ENCODE results near the gene MRPS23. TPM values are rescaled to one million over a fixed set of nuclear protein-coding genes. Genes with fewer than 3 reads are reported as not detected.
A peak's percentile ranks its signal among the peaks of the same experiment; 100 is the strongest.

The MRPS23 gene
- total RNA-seq, 4 donors from 2014 or later = 24.3 to 47.2 (median 35.5) TPM

- H3K4me1 ChIP-seq = peaks cover 89 to 90% of the 10 kb centered on the region in 2 donors
- no peaks in the 10 kb centered on the region for H3K9me3 ChIP-seq
- peak overlapping the region; percentile 94 to 100 (median 98) for H3K27ac ChIP-seq
- intact Hi-C loops (cut with DNase I; ENCODE audit: low total_unique reads) (loop anchor here (5.0 kb wide), 1 partner anchor 798 kb away; no protein-coding TSS in a partner anchor), in situ Hi-C loops (cut with MboI; ENCODE audit: low sequenced_read_pairs in 4 of 4) (no loop called here)
- ATAC-seq (no peak), DNase-seq (no peak)
- no peak for TF ChIP-seq POLR2A (IDR thresholded peaks at IDR 0.05)
- no peak for TF ChIP-seq CTCF (IDR thresholded peaks at IDR 0.05 in 4 of 5, conservative IDR thresholded peaks at IDR 0.05 in 1 of 5)
- no peaks in the 10 kb centered on the region for H3K36me3 ChIP-seq
- H3K27me3 ChIP-seq = no peaks in the 10 kb centered on the region
- H3K4me3 ChIP-seq = no peak overlapping the region
Measured at GRCh38 chr17:57894848-57895247, 45.0 kb upstream of the MRPS23 start.

- Histone ChIP-seq H3K36me3 (no peaks in the 10 kb centered on the region), H3K4me1 (peaks cover 88 to 89% of the 10 kb centered on the region in 2 donors)
- in situ Hi-C loops (cut with MboI; ENCODE audit: low sequenced_read_pairs in 4 of 4) = no loop called here
Measured at GRCh38 chr17:57892820-57893595, 43.2 kb upstream of the MRPS23 start.

GRCh38 chr17:57892146-57892819, 42.4 kb upstream of the MRPS23 start:
- intact Hi-C loops (cut with DNase I; ENCODE audit: low total_unique reads) = loop anchor here (2.0 to 5.0 kb wide), 2 partner anchors 97 to 795 kb away; partner anchors contain the start of gene VEZF1
- Histone ChIP-seq H3K4me1 (peaks cover 86 to 90% of the 10 kb centered on the region in 2 donors), H3K27ac (peak overlapping the region; percentile 94 to 100 (median 98)), H3K9me3 (no peaks in the 10 kb centered on the region), H3K36me3 (no peaks in the 10 kb centered on the region), H3K27me3 (no peaks in the 10 kb centered on the region), H3K4me3 (no peak overlapping the region)
- TF ChIP-seq CTCF (IDR thresholded peaks at IDR 0.05 in 4 of 5, conservative IDR thresholded peaks at IDR 0.05 in 1 of 5) (peak; percentile 98 to 99 (median 99)), POLR2A (IDR thresholded peaks at IDR 0.05) (no peak)
- in situ Hi-C loops (cut with MboI; ENCODE audit: low sequenced_read_pairs in 4 of 4) = no loop called here
- ATAC-seq (peak; percentile 24 to 26), DNase-seq (peak; percentile 77 to 95)

More at GRCh38 chr17:57892820-57893595, 43.2 kb upstream of the MRPS23 start:
- ATAC-seq (peak; percentile 63 to 70), DNase-seq (peak; percentile 97 to 99)
- Histone ChIP-seq H3K9me3 (no peaks in the 10 kb centered on the region), H3K27me3 (no peaks in the 10 kb centered on the region), H3K4me3 (peak overlapping the region; percentile 34 to 48 (median 40)), H3K27ac (peak overlapping the region; percentile 94 to 100 (median 98))
- TF ChIP-seq CTCF (IDR thresholded peaks at IDR 0.05 in 4 of 5, conservative IDR thresholded peaks at IDR 0.05 in 1 of 5) (peak in 3 of 5 experiments; percentile 6 to 21 (median 6)), POLR2A (IDR thresholded peaks at IDR 0.05) (peak; percentile 43 to 48)
- intact Hi-C loops (cut with DNase I; ENCODE audit: low total_unique reads) = loop anchor here (2.0 to 5.0 kb wide), 2 partner anchors 96 to 796 kb away; partner anchors contain the start of gene VEZF1

GRCh38 chr17:57890857-57891232, 41.0 kb upstream of the MRPS23 start:
- Histone ChIP-seq H3K27me3 (no peaks in the 10 kb centered on the region), H3K4me3 (no peak overlapping the region), H3K36me3 (no peaks in the 10 kb centered on the region), H3K9me3 (no peaks in the 10 kb centered on the region), H3K27ac (peak overlapping the region; percentile 94 to 100 (median 98)), H3K4me1 (peaks cover 80 to 82% of the 10 kb centered on the region in 2 donors)
- TF ChIP-seq CTCF (IDR thresholded peaks at IDR 0.05 in 4 of 5, conservative IDR thresholded peaks at IDR 0.05 in 1 of 5) (no peak), POLR2A (IDR thresholded peaks at IDR 0.05) (peak; percentile 32 to 40)
- DNase-seq (peak; percentile 84 to 93), ATAC-seq (peak; percentile 35 to 38)
- intact Hi-C loops (cut with DNase I; ENCODE audit: low total_unique reads) = loop anchor here (1.0 to 5.0 kb wide), 4 partner anchors 38 to 794 kb away; no protein-coding TSS in a partner anchor
- in situ Hi-C loops (cut with MboI; ENCODE audit: low sequenced_read_pairs in 4 of 4) = no loop called here
